Measurements from ENCODE around the gene COX10.

DNA sequence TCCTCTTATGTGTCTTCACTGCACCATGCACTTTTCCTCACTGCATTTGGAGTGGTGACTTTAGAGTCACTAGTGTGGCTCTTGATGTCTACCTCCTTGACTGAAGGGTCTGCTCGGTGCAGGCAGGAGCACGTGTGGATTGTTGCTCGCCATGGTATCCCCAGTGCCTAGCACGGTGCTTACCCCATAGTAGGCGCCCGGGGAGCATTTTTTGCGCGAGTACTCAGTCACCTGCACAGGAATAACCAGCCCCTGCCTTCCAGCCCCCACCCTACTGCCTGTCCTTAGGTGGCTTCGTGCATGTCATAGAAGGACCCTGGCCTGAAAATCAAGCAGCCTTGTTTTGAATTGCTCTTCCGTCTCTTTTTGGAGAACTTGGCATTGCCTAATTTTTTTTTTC, 136.1 kb downstream of the COX10 start:
- TF ChIP-seq EZH2 (IDR thresholded peaks at IDR 0.05) (no peak), POLR2AphosphoS5 (IDR thresholded peaks at IDR 0.05; ENCODE audit: borderline replicate concordance, low read depth, low read length) (no peak), FOXP2 (optimal IDR thresholded peaks at IDR 0.05; ENCODE audit: control extremely low read depth, extremely low read length, insufficient read depth) (no peak)

All from SK-N-MC (cell line).